ENCODE data around the gene MRPL52.

MRPL52 gene

GRCh38 chr14:22883173-22883976 lies 53.7 kb downstream of the MRPL52 start, which contains the start of gene REM2:
Gene REM2 (plus strand): TSS chr14:22883222. CDS start chr14:22883288, 66 bp downstream.
- no peak for DNase-seq (ENCODE audit: low spot score)

DNA sequence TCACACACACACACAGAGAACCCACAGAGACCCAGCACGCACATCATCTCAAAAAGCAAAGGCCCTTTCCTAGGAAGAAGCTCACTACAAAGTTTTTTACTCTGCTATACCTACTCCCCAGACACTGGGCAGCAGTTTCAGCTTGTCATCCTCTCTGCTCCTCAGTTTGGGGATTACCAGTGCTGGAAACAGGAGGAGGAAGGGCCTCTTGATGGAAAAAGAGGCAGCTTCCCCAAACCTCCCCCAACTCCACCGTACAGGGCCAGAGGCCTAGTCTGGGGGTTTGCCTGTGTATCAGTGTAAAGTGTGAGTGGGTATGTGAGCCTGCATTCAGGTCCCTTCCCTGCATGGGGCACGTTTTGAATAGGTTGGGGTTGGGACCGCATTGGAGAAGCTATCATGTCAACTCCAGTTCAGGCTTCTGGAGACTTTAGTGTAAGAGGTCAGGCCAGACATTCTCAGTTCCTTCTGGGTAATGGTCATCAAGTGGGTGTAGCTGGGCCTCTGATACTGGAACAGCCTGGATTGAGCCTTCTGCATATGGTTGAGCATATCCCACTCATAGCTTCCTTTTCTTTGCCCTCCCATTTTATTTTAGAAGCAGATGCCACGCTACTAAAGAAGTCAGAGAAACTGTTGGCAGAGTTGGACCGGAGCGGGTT lies 54.5 kb downstream of the MRPL52 start:
- no peak for DNase-seq (ENCODE audit: low spot score)
